Measurements from ENCODE around the gene CXCR5.
A peak's percentile ranks its signal among the peaks of the same experiment; 100 is the strongest.

CXCR5 gene

GRCh38 chr11:118878163-118878563 lies 5.5 kb upstream of the CXCR5 start:
- no peak overlapping the region for H3K9ac ChIP-seq (ENCODE audit: low read length)
- H3K23ac ChIP-seq (ENCODE audit: low read length) = no peak overlapping the region
- no CpG with 5 or more reads among the region's 4 CpGs for WGBS (ENCODE audit: extremely low coverage, insufficient coverage, low lambda C conversion rate)
- peaks cover 5% of the 10 kb centered on the region for H3K4me1 ChIP-seq (ENCODE audit: control insufficient read depth, low read depth, low read length)
- no peak overlapping the region for H3K4me2 ChIP-seq (ENCODE audit: low read length)
- H3K27ac ChIP-seq (ENCODE audit: low read depth, low read length) = no peak overlapping the region
- no peak overlapping the region for H2BK120ac ChIP-seq (ENCODE audit: low read depth, low read length)
- no peak for DNase-seq
- no peak overlapping the region for H3K18ac ChIP-seq (ENCODE audit: low read length)
- H3K4ac ChIP-seq (ENCODE audit: low read depth, low read length) = no peak overlapping the region
- no peak overlapping the region for H4K5ac ChIP-seq (ENCODE audit: low read length)
- no peak overlapping the region for H2AK5ac ChIP-seq (ENCODE audit: low read length)
- H3K36me3 ChIP-seq (ENCODE audit: control insufficient read depth, insufficient read depth, low read length) = no peaks in the 10 kb centered on the region
- H3K79me2 ChIP-seq (ENCODE audit: control insufficient read depth, insufficient read depth, low read length) = no peaks in the 10 kb centered on the region
- H3K27me3 ChIP-seq (ENCODE audit: insufficient read depth, low read length, poor library complexity) = no peaks in the 10 kb centered on the region
- no peak overlapping the region for H2BK5ac ChIP-seq (ENCODE audit: low read length)
- H3K79me1 ChIP-seq (ENCODE audit: low read length) = no peaks in the 10 kb centered on the region
- no peak overlapping the region for H2BK15ac ChIP-seq (replicated peaks; ENCODE audit: low read depth)
- no peak overlapping the region for H3K56ac ChIP-seq (ENCODE audit: low read length)
- H3K4me3 ChIP-seq (ENCODE audit: low read length) = no peak overlapping the region
- H4K8ac ChIP-seq (ENCODE audit: low read depth, low read length) = no peak overlapping the region

- H3K27ac ChIP-seq (ENCODE audit: low read depth, low read length) = no peak overlapping the region
- H3K79me1 ChIP-seq (ENCODE audit: low read length) = no peaks in the 10 kb centered on the region
- H2BK15ac ChIP-seq (replicated peaks; ENCODE audit: low read depth) = no peak overlapping the region
- no peaks in the 10 kb centered on the region for H3K79me2 ChIP-seq (ENCODE audit: control insufficient read depth, insufficient read depth, low read length)
- peaks cover 18% of the 10 kb centered on the region for H3K4me1 ChIP-seq (ENCODE audit: control insufficient read depth, low read depth, low read length)
- H2AK5ac ChIP-seq (ENCODE audit: low read length) = no peak overlapping the region
- H3K36me3 ChIP-seq (ENCODE audit: control insufficient read depth, insufficient read depth, low read length) = no peaks in the 10 kb centered on the region
- no peaks in the 10 kb centered on the region for H3K27me3 ChIP-seq (ENCODE audit: insufficient read depth, low read length, poor library complexity)
- whole genome bisulfite sequencing (ENCODE audit: extremely low coverage, insufficient coverage, low lambda C conversion rate) = no CpG with 5 or more reads among the region's 3 CpGs
- no peak overlapping the region for H2BK120ac ChIP-seq (ENCODE audit: low read depth, low read length)
- H3K4me3 ChIP-seq (ENCODE audit: low read length) = no peak overlapping the region
- H3K18ac ChIP-seq (ENCODE audit: low read length) = no peak overlapping the region
- no peak overlapping the region for H4K5ac ChIP-seq (ENCODE audit: low read length)
- no peak for DNase-seq
- no peak overlapping the region for H2BK5ac ChIP-seq (ENCODE audit: low read length)
- H3K9ac ChIP-seq (ENCODE audit: low read length) = no peak overlapping the region
- no peak overlapping the region for H3K4me2 ChIP-seq (ENCODE audit: low read length)
- no peak overlapping the region for H3K23ac ChIP-seq (ENCODE audit: low read length)
- no peak overlapping the region for H4K8ac ChIP-seq (ENCODE audit: low read depth, low read length)
- H3K4ac ChIP-seq (ENCODE audit: low read depth, low read length) = no peak overlapping the region
- H3K56ac ChIP-seq (ENCODE audit: low read length) = no peak overlapping the region
These were observed 2.5 kb upstream of the CXCR5 start for GRCh38 chr11:118881228-118881627.

- peaks cover 22% of the 10 kb centered on the region for H3K4me1 ChIP-seq (ENCODE audit: control insufficient read depth, low read depth, low read length)
- H3K18ac ChIP-seq (ENCODE audit: low read length) = no peak overlapping the region
- no peak overlapping the region for H2BK15ac ChIP-seq (replicated peaks; ENCODE audit: low read depth)
- H3K4ac ChIP-seq (ENCODE audit: low read depth, low read length) = no peak overlapping the region
- H2BK120ac ChIP-seq (ENCODE audit: low read depth, low read length) = no peak overlapping the region
- no peak overlapping the region for H4K5ac ChIP-seq (ENCODE audit: low read length)
- no peak overlapping the region for H3K23ac ChIP-seq (ENCODE audit: low read length)
- H4K8ac ChIP-seq (ENCODE audit: low read depth, low read length) = no peak overlapping the region
- no peak overlapping the region for H3K4me2 ChIP-seq (ENCODE audit: low read length)
- no CpG with 5 or more reads among the region's 5 CpGs for WGBS (ENCODE audit: extremely low coverage, insufficient coverage, low lambda C conversion rate)
- H3K79me1 ChIP-seq (ENCODE audit: low read length) = no peaks in the 10 kb centered on the region
- no peak overlapping the region for H2BK5ac ChIP-seq (ENCODE audit: low read length)
- no peak overlapping the region for H3K27ac ChIP-seq (ENCODE audit: low read depth, low read length)
- H3K36me3 ChIP-seq (ENCODE audit: control insufficient read depth, insufficient read depth, low read length) = no peaks in the 10 kb centered on the region
- DNase-seq = no peak
- H2AK5ac ChIP-seq (ENCODE audit: low read length) = no peak overlapping the region
- no peak overlapping the region for H3K56ac ChIP-seq (ENCODE audit: low read length)
- H3K79me2 ChIP-seq (ENCODE audit: control insufficient read depth, insufficient read depth, low read length) = no peaks in the 10 kb centered on the region
- H3K27me3 ChIP-seq (ENCODE audit: insufficient read depth, low read length, poor library complexity) = no peaks in the 10 kb centered on the region
- H3K9ac ChIP-seq (ENCODE audit: low read length) = no peak overlapping the region
- H3K4me3 ChIP-seq (ENCODE audit: low read length) = no peak overlapping the region
These were observed 1.2 kb upstream of the CXCR5 start for GRCh38 chr11:118882491-118882890.

- Histone ChIP-seq H3K23ac (ENCODE audit: low read length) (no peak overlapping the region), H2AK5ac (ENCODE audit: low read length) (peak overlapping the region; percentile 91), H3K4me3 (ENCODE audit: low read length) (no peak overlapping the region), H3K36me3 (ENCODE audit: control insufficient read depth, insufficient read depth, low read length) (no peaks in the 10 kb centered on the region), H3K4me2 (ENCODE audit: low read length) (no peak overlapping the region), H2BK5ac (ENCODE audit: low read length) (no peak overlapping the region), H2BK120ac (ENCODE audit: low read depth, low read length) (no peak overlapping the region), H3K56ac (ENCODE audit: low read length) (no peak overlapping the region), H4K8ac (ENCODE audit: low read depth, low read length) (no peak overlapping the region), H2BK15ac (replicated peaks; ENCODE audit: low read depth) (no peak overlapping the region), H3K4me1 (ENCODE audit: control insufficient read depth, low read depth, low read length) (peaks cover 24% of the 10 kb centered on the region), H3K27me3 (ENCODE audit: insufficient read depth, low read length, poor library complexity) (no peaks in the 10 kb centered on the region), H3K9ac (ENCODE audit: low read length) (no peak overlapping the region), H3K4ac (ENCODE audit: low read depth, low read length) (no peak overlapping the region), H3K18ac (ENCODE audit: low read length) (no peak overlapping the region), H4K5ac (ENCODE audit: low read length) (no peak overlapping the region), H3K27ac (ENCODE audit: low read depth, low read length) (peak overlapping the region; percentile 33), H3K79me1 (ENCODE audit: low read length) (no peaks in the 10 kb centered on the region), H3K79me2 (ENCODE audit: control insufficient read depth, insufficient read depth, low read length) (no peaks in the 10 kb centered on the region)
- no peak for DNase-seq
- WGBS (ENCODE audit: extremely low coverage, insufficient coverage, low lambda C conversion rate) = no CpG with 5 or more reads among the region's 1 CpG
These were observed 706 bp upstream of the CXCR5 start for GRCh38 chr11:118883004-118883367.

- H3K36me3 ChIP-seq (ENCODE audit: control insufficient read depth, insufficient read depth, low read length) = no peaks in the 10 kb centered on the region
- no peak overlapping the region for H2BK120ac ChIP-seq (ENCODE audit: low read depth, low read length)
- H2AK5ac ChIP-seq (ENCODE audit: low read length) = peak overlapping the region; percentile 38
- H3K79me1 ChIP-seq (ENCODE audit: low read length) = no peaks in the 10 kb centered on the region
- no CpG with 5 or more reads among the region's 9 CpGs for WGBS (ENCODE audit: extremely low coverage, insufficient coverage, low lambda C conversion rate)
- H3K27me3 ChIP-seq (ENCODE audit: insufficient read depth, low read length, poor library complexity) = no peaks in the 10 kb centered on the region
- H3K4me3 ChIP-seq (ENCODE audit: low read length) = no peak overlapping the region
- no peak overlapping the region for H2BK15ac ChIP-seq (replicated peaks; ENCODE audit: low read depth)
- no peak overlapping the region for H3K56ac ChIP-seq (ENCODE audit: low read length)
- H4K5ac ChIP-seq (ENCODE audit: low read length) = no peak overlapping the region
- H3K79me2 ChIP-seq (ENCODE audit: control insufficient read depth, insufficient read depth, low read length) = no peaks in the 10 kb centered on the region
- no peak overlapping the region for H3K27ac ChIP-seq (ENCODE audit: low read depth, low read length)
- peak overlapping the region; percentile 50 for H3K23ac ChIP-seq (ENCODE audit: low read length)
- H3K18ac ChIP-seq (ENCODE audit: low read length) = peak overlapping the region; percentile 35
- DNase-seq = no peak
- H3K4me2 ChIP-seq (ENCODE audit: low read length) = no peak overlapping the region
- peak overlapping the region; percentile 38 for H3K4ac ChIP-seq (ENCODE audit: low read depth, low read length)
- H3K9ac ChIP-seq (ENCODE audit: low read length) = no peak overlapping the region
- H3K4me1 ChIP-seq (ENCODE audit: control insufficient read depth, low read depth, low read length) = peaks cover 28% of the 10 kb centered on the region
- no peak overlapping the region for H4K8ac ChIP-seq (ENCODE audit: low read depth, low read length)
- peak overlapping the region; percentile 51 for H2BK5ac ChIP-seq (ENCODE audit: low read length)
These were observed 1.2 kb downstream of the CXCR5 start for GRCh38 chr11:118884875-118885274.

GRCh38 chr11:118885319-118885718 lies 1.6 kb downstream of the CXCR5 start:
- Histone ChIP-seq H2BK120ac (ENCODE audit: low read depth, low read length) (no peak overlapping the region), H3K27ac (ENCODE audit: low read depth, low read length) (no peak overlapping the region), H3K56ac (ENCODE audit: low read length) (no peak overlapping the region), H3K18ac (ENCODE audit: low read length) (peak overlapping the region; percentile 35), H3K4me1 (ENCODE audit: control insufficient read depth, low read depth, low read length) (peaks cover 28% of the 10 kb centered on the region), H2BK15ac (replicated peaks; ENCODE audit: low read depth) (no peak overlapping the region), H3K36me3 (ENCODE audit: control insufficient read depth, insufficient read depth, low read length) (no peaks in the 10 kb centered on the region), H3K4me2 (ENCODE audit: low read length) (no peak overlapping the region), H2BK5ac (ENCODE audit: low read length) (no peak overlapping the region), H3K27me3 (ENCODE audit: insufficient read depth, low read length, poor library complexity) (no peaks in the 10 kb centered on the region), H3K79me2 (ENCODE audit: control insufficient read depth, insufficient read depth, low read length) (no peaks in the 10 kb centered on the region), H3K79me1 (ENCODE audit: low read length) (no peaks in the 10 kb centered on the region), H3K23ac (ENCODE audit: low read length) (no peak overlapping the region), H3K4ac (ENCODE audit: low read depth, low read length) (no peak overlapping the region), H2AK5ac (ENCODE audit: low read length) (no peak overlapping the region), H3K9ac (ENCODE audit: low read length) (no peak overlapping the region), H4K5ac (ENCODE audit: low read length) (no peak overlapping the region), H4K8ac (ENCODE audit: low read depth, low read length) (no peak overlapping the region), H3K4me3 (ENCODE audit: low read length) (no peak overlapping the region)
- WGBS (ENCODE audit: extremely low coverage, insufficient coverage, low lambda C conversion rate) = no CpG with 5 or more reads among the region's 12 CpGs
- no peak for DNase-seq

All from mesendoderm (in vitro differentiated cells).